ENCODE results near the gene RSPRY1.
A peak's percentile ranks its signal among the peaks of the same experiment; 100 is the strongest.

GRCh38 chr16:57276596-57276995 lies 90.5 kb downstream of the RSPRY1 start:
- no peak for TF ChIP-seq CTCF (IDR thresholded peaks at IDR 0.05)
- peak in 1 of 2 donors; percentile 12 for TF ChIP-seq POLR2AphosphoS5 (IDR thresholded peaks at IDR 0.05)
- TF ChIP-seq POLR2A (IDR thresholded peaks at IDR 0.05; ENCODE audit: low read depth): no peak
- no peak for TF ChIP-seq EP300 (IDR thresholded peaks at IDR 0.05)

Measured in esophagus muscularis mucosa (tissue), 4 donors.